Measurements from ENCODE around the gene ANTXR1. TPM values are rescaled to one million over a fixed set of nuclear protein-coding genes. Genes with fewer than 3 reads are reported as not detected.

ANTXR1 gene
- total and polyA plus RNA-seq, 4 donors = 45.7 to 65.0 (median 47.7) TPM

GRCh38 chr2:69291004-69291650 is 278.1 kb downstream of the ANTXR1 start:
- Histone ChIP-seq H3K4me3 (ENCODE audit: low read depth, low read length) (no peak overlapping the region), H3K27ac (ENCODE audit: low read depth, low read length) (peak overlapping the region; percentile 65), H3K36me3 (ENCODE audit: control insufficient read depth, insufficient read depth, low read length) (no peaks in the 10 kb centered on the region), H3K4me1 (ENCODE audit: control insufficient read depth, insufficient read depth, low read length) (peaks cover 4% of the 10 kb centered on the region), H3K9me3 (ENCODE audit: control insufficient read depth, insufficient read depth, low read length) (no peaks in the 10 kb centered on the region), H3K27me3 (ENCODE audit: control insufficient read depth, insufficient read depth, low read length) (no peaks in the 10 kb centered on the region)
- peak in 4 of 6 donors; percentile 20 to 76 (median 56) for DNase-seq (ENCODE audit: low read depth in 4 of 6, low spot score in 6 of 6)

- 20% methylated on average over 1 of the region's 3 CpGs for WGBS (ENCODE audit: insufficient coverage)
- no peaks in the 10 kb centered on the region for H3K9me3 ChIP-seq (ENCODE audit: control insufficient read depth, insufficient read depth, low read length)
- H3K4me3 ChIP-seq (ENCODE audit: low read depth, low read length) = no peak overlapping the region
- H3K4me1 ChIP-seq (ENCODE audit: control insufficient read depth, insufficient read depth, low read length) = peaks cover 4% of the 10 kb centered on the region
- no peaks in the 10 kb centered on the region for H3K36me3 ChIP-seq (ENCODE audit: control insufficient read depth, insufficient read depth, low read length)
- H3K27ac ChIP-seq (ENCODE audit: low read depth, low read length) = peak overlapping the region; percentile 65
- H3K27me3 ChIP-seq (ENCODE audit: control insufficient read depth, insufficient read depth, low read length) = no peaks in the 10 kb centered on the region
- no peak for DNase-seq (ENCODE audit: low read depth in 4 of 6, low spot score in 6 of 6)
These were observed 278.7 kb downstream of the ANTXR1 start for GRCh38 chr2:69291721-69292120.

GRCh38 chr2:69292256-69292655 is 279.3 kb downstream of the ANTXR1 start:
- H3K9me3 ChIP-seq (ENCODE audit: control insufficient read depth, insufficient read depth, low read length) = no peaks in the 10 kb centered on the region
- no peaks in the 10 kb centered on the region for H3K27me3 ChIP-seq (ENCODE audit: control insufficient read depth, insufficient read depth, low read length)
- H3K36me3 ChIP-seq (ENCODE audit: control insufficient read depth, insufficient read depth, low read length) = no peaks in the 10 kb centered on the region
- WGBS (ENCODE audit: insufficient coverage) = 83% methylated on average over 1 of the region's 3 CpGs
- no peak for DNase-seq (ENCODE audit: low read depth in 4 of 6, low spot score in 6 of 6)
- no peak overlapping the region for H3K27ac ChIP-seq (ENCODE audit: low read depth, low read length)
- peaks cover 4% of the 10 kb centered on the region for H3K4me1 ChIP-seq (ENCODE audit: control insufficient read depth, insufficient read depth, low read length)
- H3K4me3 ChIP-seq (ENCODE audit: low read depth, low read length) = no peak overlapping the region

- WGBS (ENCODE audit: insufficient coverage) = 88% methylated on average over 3 of the region's 3 CpGs
- peaks cover 3% of the 10 kb centered on the region for H3K4me1 ChIP-seq (ENCODE audit: control insufficient read depth, insufficient read depth, low read length)
- H3K4me3 ChIP-seq (ENCODE audit: low read depth, low read length) = no peak overlapping the region
- no peak overlapping the region for H3K27ac ChIP-seq (ENCODE audit: low read depth, low read length)
- no peaks in the 10 kb centered on the region for H3K9me3 ChIP-seq (ENCODE audit: control insufficient read depth, insufficient read depth, low read length)
- H3K27me3 ChIP-seq (ENCODE audit: control insufficient read depth, insufficient read depth, low read length) = no peaks in the 10 kb centered on the region
- no peaks in the 10 kb centered on the region for H3K36me3 ChIP-seq (ENCODE audit: control insufficient read depth, insufficient read depth, low read length)
- no peak for DNase-seq (ENCODE audit: low read depth in 4 of 6, low spot score in 6 of 6)
These were observed 283.4 kb downstream of the ANTXR1 start for GRCh38 chr2:69296421-69296820.

GRCh38 chr2:69297216-69297615 is 284.2 kb downstream of the ANTXR1 start:
- no peak overlapping the region for H3K27ac ChIP-seq (ENCODE audit: low read depth, low read length)
- no peaks in the 10 kb centered on the region for H3K36me3 ChIP-seq (ENCODE audit: control insufficient read depth, insufficient read depth, low read length)
- 94% methylated on average over 8 of the region's 12 CpGs for WGBS (ENCODE audit: insufficient coverage)

GRCh38 chr2:69298261-69298660 is 285.3 kb downstream of the ANTXR1 start:
- H3K4me1 ChIP-seq (ENCODE audit: control insufficient read depth, insufficient read depth, low read length) = peaks cover 3% of the 10 kb centered on the region
- no peak overlapping the region for H3K4me3 ChIP-seq (ENCODE audit: low read depth, low read length)
- 89% methylated on average over 4 of the region's 7 CpGs for WGBS (ENCODE audit: insufficient coverage)
- no peaks in the 10 kb centered on the region for H3K9me3 ChIP-seq (ENCODE audit: control insufficient read depth, insufficient read depth, low read length)
- no peak overlapping the region for H3K27ac ChIP-seq (ENCODE audit: low read depth, low read length)
- no peaks in the 10 kb centered on the region for H3K36me3 ChIP-seq (ENCODE audit: control insufficient read depth, insufficient read depth, low read length)
- H3K27me3 ChIP-seq (ENCODE audit: control insufficient read depth, insufficient read depth, low read length) = no peaks in the 10 kb centered on the region
- no peak for DNase-seq (ENCODE audit: low read depth in 4 of 6, low spot score in 6 of 6)

More at GRCh38 chr2:69297216-69297615, 284.2 kb downstream of the ANTXR1 start:
- no peaks in the 10 kb centered on the region for H3K9me3 ChIP-seq (ENCODE audit: control insufficient read depth, insufficient read depth, low read length)
- H3K4me3 ChIP-seq (ENCODE audit: low read depth, low read length) = no peak overlapping the region
- no peak for DNase-seq (ENCODE audit: low read depth in 4 of 6, low spot score in 6 of 6)
- H3K4me1 ChIP-seq (ENCODE audit: control insufficient read depth, insufficient read depth, low read length) = peaks cover 3% of the 10 kb centered on the region
- no peaks in the 10 kb centered on the region for H3K27me3 ChIP-seq (ENCODE audit: control insufficient read depth, insufficient read depth, low read length)

GRCh38 chr2:69298862-69299261 is 285.9 kb downstream of the ANTXR1 start:
- H3K9me3 ChIP-seq (ENCODE audit: control insufficient read depth, insufficient read depth, low read length) = peaks cover under 1% of the 10 kb centered on the region
- H3K4me3 ChIP-seq (ENCODE audit: low read depth, low read length) = no peak overlapping the region
- DNase-seq (ENCODE audit: low read depth in 4 of 6, low spot score in 6 of 6) = peak in 1 of 6 donors; percentile 22
- H3K27ac ChIP-seq (ENCODE audit: low read depth, low read length) = no peak overlapping the region
- H3K27me3 ChIP-seq (ENCODE audit: control insufficient read depth, insufficient read depth, low read length) = peaks cover 2% of the 10 kb centered on the region
- peaks cover 3% of the 10 kb centered on the region for H3K4me1 ChIP-seq (ENCODE audit: control insufficient read depth, insufficient read depth, low read length)
- 30% methylated on average over 2 of the region's 4 CpGs for WGBS (ENCODE audit: insufficient coverage)
- H3K36me3 ChIP-seq (ENCODE audit: control insufficient read depth, insufficient read depth, low read length) = no peaks in the 10 kb centered on the region

Small RNAs within 50 kb of the gene (small RNA-seq; reads per million reads assigned to genes)
- gene MIR3126 (ENCODE audit: low replicate concordance) (0.24 reads per million, percentile 16 among the genes with 10 or more reads in this experiment), gene RNA5SP96 (ENCODE audit: low replicate concordance) (not detected), gene RNU6-1216P (ENCODE audit: low replicate concordance) (not detected)

Other genes with a start within 250 kb of the ANTXR1 start
- gene BMP10, start 141.8 kb upstream of the ANTXR1 start, total RNA-seq = not detected
- gene BMP10, start 141.8 kb upstream of the ANTXR1 start, polyA plus RNA-seq (ENCODE audit: insufficient read length in 2 of 2) = not detected
- not detected for gene GKN2, start 60.3 kb upstream of the ANTXR1 start, total RNA-seq
- not detected for gene GKN2, start 60.3 kb upstream of the ANTXR1 start, polyA plus RNA-seq (ENCODE audit: insufficient read length in 2 of 2)
- not detected for gene GKN1, start 38.5 kb upstream of the ANTXR1 start, total RNA-seq
- gene GKN1, start 38.5 kb upstream of the ANTXR1 start, polyA plus RNA-seq (ENCODE audit: insufficient read length in 2 of 2) = not detected

All from spinal cord (tissue), 10 donors.